Measurements from ENCODE around the gene DTNB. TPM values are rescaled to one million over a fixed set of nuclear protein-coding genes. Genes with fewer than 3 reads are reported as not detected.

DTNB gene
- total and polyA plus RNA-seq, 2 experiments from 2014 or later, result 31.3 to 33.4 TPM

DNA sequence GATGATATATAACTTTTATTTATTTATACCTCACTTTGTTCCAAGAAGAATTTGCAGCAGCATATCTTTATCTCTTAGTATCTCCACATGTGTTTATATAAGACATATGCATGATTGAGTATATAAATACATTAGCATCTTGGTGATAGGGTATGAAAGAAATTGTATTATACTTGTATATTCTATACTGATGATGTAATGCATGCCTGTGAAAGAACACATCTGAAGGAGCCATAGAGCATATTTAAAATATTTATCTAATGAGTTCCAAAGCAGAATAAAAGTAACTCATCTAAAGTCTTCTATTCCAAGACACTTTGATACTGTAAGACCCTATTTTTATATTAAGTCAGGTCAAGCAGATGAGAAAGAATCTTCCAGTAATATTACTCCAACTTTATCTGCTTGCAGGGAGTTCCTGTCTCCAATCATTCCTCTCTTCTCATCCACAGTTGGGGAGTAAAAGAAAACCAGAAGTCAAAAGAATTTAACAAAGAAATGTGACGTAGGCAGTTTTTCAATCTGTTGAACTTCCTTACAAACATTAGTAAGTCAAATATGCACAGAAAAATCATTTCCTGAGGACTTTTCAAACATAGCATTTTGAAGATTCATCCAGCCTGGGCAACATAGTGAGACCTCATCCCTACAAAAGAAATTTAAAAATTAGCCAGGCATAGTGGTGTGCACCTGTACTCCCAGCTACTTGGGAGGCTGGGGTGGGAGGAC, 76.7 kb downstream of the DTNB start:
- no peak overlapping the region for H3K4me3 ChIP-seq
- no peak overlapping the region for H3K27ac ChIP-seq
- no peaks in the 10 kb centered on the region for H3K36me3 ChIP-seq
- no peaks in the 10 kb centered on the region for H3K27me3 ChIP-seq
- DNase-seq (ENCODE audit: low read depth in 1 of 2, low spot score in 1 of 2), result no peak
- TF ChIP-seq, protein P1, sequence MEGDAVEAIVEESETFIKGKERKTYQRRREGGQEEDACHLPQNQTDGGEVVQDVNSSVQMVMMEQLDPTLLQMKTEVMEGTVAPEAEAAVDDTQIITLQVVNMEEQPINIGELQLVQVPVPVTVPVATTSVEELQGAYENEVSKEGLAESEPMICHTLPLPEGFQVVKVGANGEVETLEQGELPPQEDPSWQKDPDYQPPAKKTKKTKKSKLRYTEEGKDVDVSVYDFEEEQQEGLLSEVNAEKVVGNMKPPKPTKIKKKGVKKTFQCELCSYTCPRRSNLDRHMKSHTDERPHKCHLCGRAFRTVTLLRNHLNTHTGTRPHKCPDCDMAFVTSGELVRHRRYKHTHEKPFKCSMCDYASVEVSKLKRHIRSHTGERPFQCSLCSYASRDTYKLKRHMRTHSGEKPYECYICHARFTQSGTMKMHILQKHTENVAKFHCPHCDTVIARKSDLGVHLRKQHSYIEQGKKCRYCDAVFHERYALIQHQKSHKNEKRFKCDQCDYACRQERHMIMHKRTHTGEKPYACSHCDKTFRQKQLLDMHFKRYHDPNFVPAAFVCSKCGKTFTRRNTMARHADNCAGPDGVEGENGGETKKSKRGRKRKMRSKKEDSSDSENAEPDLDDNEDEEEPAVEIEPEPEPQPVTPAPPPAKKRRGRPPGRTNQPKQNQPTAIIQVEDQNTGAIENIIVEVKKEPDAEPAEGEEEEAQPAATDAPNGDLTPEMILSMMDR (IDR thresholded peaks at IDR 0.05; ENCODE audit: low read depth, low read length), result no peak
- no peaks in the 10 kb centered on the region for H3K9me3 ChIP-seq (ENCODE audit: low read depth)
- peaks cover 6% of the 10 kb centered on the region for H3K4me1 ChIP-seq (ENCODE audit: low read depth)

DNA sequence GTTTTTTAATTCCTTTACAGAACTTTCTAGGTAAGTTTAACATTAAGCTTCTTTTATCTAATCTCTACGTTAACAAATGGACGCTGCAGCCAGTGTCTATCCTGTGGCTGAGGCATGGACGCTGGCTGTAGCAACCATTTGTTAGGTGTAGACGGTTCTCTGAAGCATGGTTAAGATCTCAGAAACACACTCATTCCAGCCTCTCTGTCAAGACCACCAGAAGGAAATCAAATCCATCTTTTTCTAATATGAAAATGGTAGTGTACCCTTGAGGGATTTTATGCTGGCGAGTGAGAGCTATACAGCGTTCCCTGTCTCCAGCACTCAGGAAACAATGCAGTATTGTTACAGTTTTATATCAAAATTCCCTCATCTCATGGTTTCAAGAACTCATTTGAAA, 78.0 kb downstream of the DTNB start:
- Histone ChIP-seq H3K36me3 (no peaks in the 10 kb centered on the region), H3K27me3 (no peaks in the 10 kb centered on the region), H3K27ac (no peak overlapping the region), H3K4me3 (no peak overlapping the region), H3K9me3 (ENCODE audit: low read depth) (no peaks in the 10 kb centered on the region), H3K4me1 (ENCODE audit: low read depth) (peaks cover 6% of the 10 kb centered on the region)
- TF ChIP-seq, protein P1 (IDR thresholded peaks at IDR 0.05; ENCODE audit: low read depth, low read length), result no peak
- no peak for DNase-seq (ENCODE audit: low read depth in 1 of 2, low spot score in 1 of 2)

GRCh38 chr2:25594991-25595390, 78.4 kb downstream of the DTNB start:
- TF ChIP-seq, protein P1 (IDR thresholded peaks at IDR 0.05; ENCODE audit: low read depth, low read length), result no peak
- Histone ChIP-seq H3K36me3 (no peaks in the 10 kb centered on the region), H3K27ac (no peak overlapping the region), H3K4me1 (ENCODE audit: low read depth) (peaks cover 6% of the 10 kb centered on the region), H3K27me3 (no peaks in the 10 kb centered on the region), H3K9me3 (ENCODE audit: low read depth) (no peaks in the 10 kb centered on the region), H3K4me3 (no peak overlapping the region)
- DNase-seq (ENCODE audit: low read depth in 1 of 2, low spot score in 1 of 2), result no peak

DNA sequence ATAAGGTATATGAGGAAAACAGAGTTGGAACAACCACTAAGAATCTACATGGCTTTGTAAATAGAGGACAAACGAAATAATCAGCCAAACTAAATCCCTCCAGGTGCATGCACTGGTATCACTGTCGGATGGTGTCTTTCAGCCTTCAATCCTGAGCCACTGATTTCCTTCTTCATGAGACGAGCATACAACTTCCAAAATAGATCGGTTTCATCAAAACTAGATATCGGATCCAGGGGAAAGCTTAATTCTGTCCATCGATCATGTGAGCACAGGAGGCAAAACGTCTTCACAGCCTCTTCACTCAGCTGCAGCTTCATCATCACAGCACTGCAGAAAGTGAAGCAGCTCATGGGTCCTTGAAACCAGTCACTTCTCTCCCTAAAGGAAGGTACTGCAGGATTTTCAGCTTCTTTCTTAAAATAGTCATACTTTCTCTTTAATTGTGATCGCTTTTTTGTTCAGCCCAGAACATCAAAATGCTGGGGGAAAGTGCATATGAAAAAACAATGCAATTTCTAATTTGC, 80.5 kb downstream of the DTNB start:
- H3K9me3 ChIP-seq (ENCODE audit: low read depth), result no peaks in the 10 kb centered on the region
- H3K4me3 ChIP-seq, result no peak overlapping the region
- no peak overlapping the region for H3K27ac ChIP-seq
- DNase-seq (ENCODE audit: low read depth in 1 of 2, low spot score in 1 of 2), result no peak
- no peaks in the 10 kb centered on the region for H3K27me3 ChIP-seq
- H3K36me3 ChIP-seq, result no peaks in the 10 kb centered on the region
- H3K4me1 ChIP-seq (ENCODE audit: low read depth), result peaks cover 6% of the 10 kb centered on the region
- TF ChIP-seq, protein P1 (IDR thresholded peaks at IDR 0.05; ENCODE audit: low read depth, low read length), result no peak

DNA sequence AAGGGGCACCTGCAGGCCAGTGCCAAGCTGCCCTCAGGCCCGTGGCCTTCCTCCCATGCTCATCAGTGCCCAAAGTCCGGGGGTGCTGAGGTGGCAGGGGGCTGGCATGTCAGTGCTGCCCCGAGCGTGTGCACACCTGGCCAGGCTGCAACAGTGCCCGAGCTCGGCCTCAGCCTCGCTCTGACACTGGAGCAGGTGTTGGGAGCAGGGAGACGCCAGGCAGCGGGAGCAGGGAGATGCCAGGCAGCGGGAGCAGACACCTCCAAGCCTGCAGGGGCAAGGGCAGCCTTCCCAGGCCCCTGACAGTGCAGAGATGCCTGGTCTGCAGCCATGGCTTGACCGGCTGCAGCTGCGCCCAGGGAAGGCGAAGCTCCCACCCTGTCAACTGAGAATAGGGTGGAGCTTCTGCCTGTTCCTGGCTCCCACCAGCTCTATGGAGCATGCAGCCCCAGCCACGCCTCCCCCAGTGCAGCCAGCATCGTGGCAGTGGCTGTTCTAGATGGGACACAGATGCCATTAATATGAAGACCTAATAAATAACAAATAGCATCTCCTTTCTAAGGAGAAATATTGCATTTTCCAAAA, 82.4 kb downstream of the DTNB start:
- no peak for DNase-seq (ENCODE audit: low read depth in 1 of 2, low spot score in 1 of 2)
- Histone ChIP-seq H3K36me3 (no peaks in the 10 kb centered on the region), H3K4me3 (no peak overlapping the region), H3K27me3 (no peaks in the 10 kb centered on the region), H3K27ac (no peak overlapping the region), H3K9me3 (ENCODE audit: low read depth) (no peaks in the 10 kb centered on the region), H3K4me1 (ENCODE audit: low read depth) (peaks cover 6% of the 10 kb centered on the region)
- TF ChIP-seq, protein P1 (IDR thresholded peaks at IDR 0.05; ENCODE audit: low read depth, low read length), result no peak
